K562 (cell line): Measurements from ENCODE around the gene GLRX2. TPM values are rescaled to one million over a fixed set of nuclear protein-coding genes. Genes with fewer than 3 reads are reported as not detected.
A peak's percentile ranks its signal among the peaks of the same experiment; 100 is the strongest.

Source experiments
- ATAC-seq: fragments of 200-7000 bp; cut with Tn5 transposase; 3 replicates; pipeline ENCODE4 v1.9.1; 2020; ENCODE audit warnings: moderate library complexity
- BruUV-seq: library from RNA; stranded (reverse); fragments of 400-500 nt; replicated peaks from 2 replicates; lab custom pipeline; 2021; lab: Mats Ljungman, UMichigan
- CTCF ChIA-PET: fragments of 300-600 bp; formaldehyde crosslinking; extraction: SDS; loops from one replicate; lab custom pipeline; 2021; ENCODE audit warnings: low intra/inter-chr PET ratio; lab: Yijun Ruan, JAX
- POLR2A ChIA-PET: fragments of 300-600, 350-650 bp; sonication (Branson Sonifier 250); formaldehyde crosslinking; extraction: SDS; loops from one replicate; lab custom pipeline; 2021; ENCODE audit warnings: antibody characterized with exemption, inconsistent platforms; lab: Yijun Ruan, JAX
- DNase-seq, 4 experiments: peaks; one replicate each; pipeline versions ENCODE4 v3.0.0 to v3.0.0-alpha.2; 2011 to 2018; ENCODE audit warnings: low spot score in 3 of 4, mixed read lengths in 3 of 4; ENCODE audit errors: extremely low read depth in 1 of 4
- FAIRE-seq: peaks from 2 replicates; lab custom pipeline; 2011; peaks lifted over from hg19 to GRCh38; lab: Jason Lieb, UNC
- H2AFZ ChIP-seq: 2 replicates; pipeline ENCODE4 v1.6.0; 2011; ENCODE audit warnings: low read depth, low read length, control low read depth, inconsistent platforms
- H3K27ac ChIP-seq: fragments of 200-600 bp; 3 replicates; pipeline ENCODE4 v1.8.0; 2011; ENCODE audit warnings: low read depth, mild to moderate bottlenecking, control low read depth, inconsistent platforms, low read length, moderate library complexity, mixed read lengths; ENCODE audit errors: extremely low read depth
- H3K27me3 ChIP-seq, 2 experiments: fragments of 300-600 bp in 1 of 2; 2 replicates in 1 of 2; 3 replicates in 1 of 2; pipeline versions ENCODE4 v1.6.0 to v1.8.0; 2011; ENCODE audit warnings: inconsistent platforms in 2 of 2, low read length in 2 of 2, mild to moderate bottlenecking in 1 of 2, mixed read lengths in 1 of 2, moderate library complexity in 1 of 2; ENCODE audit not compliant: control insufficient read depth in 2 of 2, insufficient read depth in 2 of 2
- H3K36me3 ChIP-seq: fragments of 300-600 bp; 3 replicates; pipeline ENCODE4 v1.8.0; 2011; ENCODE audit warnings: mild to moderate bottlenecking, low read length, inconsistent platforms; ENCODE audit not compliant: control insufficient read depth, insufficient read depth
- H3K4me1 ChIP-seq, 2 experiments: fragments of 200-600 bp in 1 of 2; replicated peaks in 1 of 2; 2 replicates in 1 of 2; 3 replicates in 1 of 2; pipeline versions ENCODE4 v1.5.1 to v1.8.0; 2011; ENCODE audit warnings: inconsistent platforms in 2 of 2, low read length in 2 of 2, mild to moderate bottlenecking in 1 of 2, mixed read lengths in 1 of 2, moderate library complexity in 1 of 2; ENCODE audit not compliant: control insufficient read depth in 2 of 2, insufficient read depth in 2 of 2
- H3K4me2 ChIP-seq: 2 replicates; pipeline ENCODE4 v1.6.1; 2011; ENCODE audit warnings: low read length, control low read depth, inconsistent platforms, mixed read lengths; ENCODE audit not compliant: insufficient read depth
- H3K4me3 ChIP-seq: fragments of 200-600 bp; sonication (generic), shearing (Covaris generic); 2 replicates; pipeline ENCODE4 v1.5.1; 2016; ENCODE audit warnings: control low read depth, inconsistent platforms
- H3K79me2 ChIP-seq: fragments of 200-600 bp; 3 replicates; pipeline ENCODE4 v1.8.0; 2011; ENCODE audit warnings: low read length, inconsistent platforms; ENCODE audit not compliant: control insufficient read depth, insufficient read depth
- H3K9ac ChIP-seq, 2 experiments: 2 replicates each; pipeline versions ENCODE4 v1.6.0 to v1.6.1; 2011; ENCODE audit warnings: low read depth in 2 of 2, low read length in 2 of 2, control low read depth in 1 of 2, inconsistent platforms in 1 of 2, mild to moderate bottlenecking in 1 of 2, mixed read lengths in 1 of 2; ENCODE audit not compliant: insufficient read depth in 1 of 2
- H3K9me1 ChIP-seq: one replicate; pipeline ENCODE4 v1.6.0; 2011; ENCODE audit warnings: inconsistent platforms, mild to moderate bottlenecking, low read length, moderate library complexity; ENCODE audit not compliant: control insufficient read depth, insufficient read depth
- H3K9me3 ChIP-seq: replicated peaks from 2 replicates; pipeline ENCODE4 v1.5.1; 2011; ENCODE audit warnings: low read depth, low read length, inconsistent platforms; ENCODE audit not compliant: control insufficient read depth, insufficient read depth
- H4K20me1 ChIP-seq: replicated peaks from 2 replicates; pipeline ENCODE4 v1.6.1; 2011; ENCODE audit warnings: low read length, inconsistent platforms, mixed read lengths; ENCODE audit not compliant: control insufficient read depth, insufficient read depth
- BCOR ChIP-seq: fragments of 450-650 bp; IDR thresholded peaks from 2 replicates; pipeline ENCODE4 v1.6.1; 2016
- CHD4 ChIP-seq: fragments of 200-600 bp; sonication (generic); IDR thresholded peaks from 3 replicates; pipeline ENCODE4 v1.6.1; 2012; ENCODE audit warnings: low read depth, mild to moderate bottlenecking, mixed read lengths, low read length, inconsistent platforms; ENCODE audit not compliant: insufficient read depth, insufficient replicate concordance, poor library complexity, severe bottlenecking
- FUS ChIP-seq: fragments of 200-400 bp; formaldehyde crosslinking; optimal IDR thresholded peaks from 2 replicates; pipeline ENCODE3; 2017; ENCODE audit warnings: low read depth, low read length
- HDAC3 ChIP-seq: fragments of 450-650 bp; IDR thresholded peaks from 2 replicates; pipeline ENCODE4 v1.6.1; 2018; ENCODE audit warnings: borderline replicate concordance, mild to moderate bottlenecking, moderate library complexity; ENCODE audit not compliant: partially characterized antibody
- HOXB6 ChIP-seq: fragments of 250-450 bp; sonication (Bioruptor Pico); IDR thresholded peaks from 2 replicates; pipeline ENCODE4 v1.5.1; 2022; ENCODE audit warnings: mild to moderate bottlenecking, borderline replicate concordance
- LARP7 ChIP-seq: fragments of 450-650 bp; IDR thresholded peaks from 2 replicates; pipeline ENCODE4 v1.6.1; 2016
- PHB2 ChIP-seq: fragments of 450-650 bp; IDR thresholded peaks from 2 replicates; pipeline ENCODE4 v1.6.1; 2017; ENCODE audit warnings: low read depth
- POLR2G ChIP-seq: fragments of 200-400 bp; formaldehyde crosslinking; IDR thresholded peaks from 2 replicates; pipeline ENCODE4 v1.6.1; 2017; ENCODE audit warnings: low read depth, mild to moderate bottlenecking, antibody characterized with exemption, low read length, moderate library complexity
- STAT5A ChIP-seq: IDR thresholded peaks from 2 replicates; pipeline ENCODE4 v1.6.1; 2012; ENCODE audit warnings: low read length, inconsistent platforms, borderline replicate concordance
- YY1 ChIP-seq, 3 experiments: IDR thresholded peaks; 2 replicates each; pipeline ENCODE4 v1.6.1; 2011; ENCODE audit warnings: low read length in 2 of 3, mild to moderate bottlenecking in 2 of 3, moderate library complexity in 2 of 3, borderline replicate concordance in 1 of 3, control low read depth in 1 of 3, low read depth in 1 of 3; ENCODE audit not compliant: insufficient read depth in 3 of 3, insufficient replicate concordance in 2 of 3, control insufficient read depth in 1 of 3, insufficient read length in 1 of 3; ENCODE audit errors: extremely low read depth in 1 of 3
- ZFP30 ChIP-seq: fragments of 250-450 bp; sonication (Bioruptor Pico); IDR thresholded peaks from 2 replicates; pipeline ENCODE4 v1.8.0; 2022; ENCODE audit warnings: moderate library complexity, mild to moderate bottlenecking, inconsistent platforms, borderline replicate concordance
- ZNF217 ChIP-seq: sonication (generic); formaldehyde crosslinking; IDR thresholded peaks from 2 replicates; pipeline ENCODE4 v1.8.0; 2022; ENCODE audit warnings: mild to moderate bottlenecking, missing genetic modification reagents
- ZNF239 ChIP-seq: fragments of 250-450 bp; sonication (Bioruptor Pico); IDR thresholded peaks from 2 replicates; pipeline ENCODE4 v1.4.0; 2020; ENCODE audit warnings: mild to moderate bottlenecking
- ZSCAN32 ChIP-seq: fragments of 450-650 bp; formaldehyde crosslinking; IDR thresholded peaks from 2 replicates; pipeline ENCODE4 v1.4.0; 2020; ENCODE audit warnings: mild to moderate bottlenecking, moderate library complexity
- WGBS: fragments of 100-300 bp; shearing (Covaris generic); methylation state at CpG from one replicate; pipeline ENCODE4 v1.1.6; 2016; ENCODE audit warnings: low coverage, mixed read lengths; ENCODE audit not compliant: insufficient coverage; ENCODE audit errors: missing lambda C conversion rate; 5-methylcytosine and 5-hydroxymethylcytosine counted together
- in situ Hi-C: fragments of 300-500 bp; cut with MboI; formaldehyde crosslinking; loops from 4 replicates; pipeline ENCODE4 v1.15.0; 2018; ENCODE audit warnings: inconsistent platforms, mixed read lengths
- intact Hi-C: fragments of 100-400 bp; cut with micrococcal nuclease; formaldehyde crosslinking; loops from 2 replicates; pipeline ENCODE4 v1.14.2; 2022
- polyA plus RNA-seq, 8 experiments: library from polyadenylated mRNA; depleted of rRNA in 4 of 8; stranded (reverse) in 5 of 8; unstranded in 3 of 8; fragments of >200 nt; fragmentation: Nextera tagmentation in 2 of 8; fragmentation: Illumina TruSeq in 1 of 8; extraction: Ambion mirVana in 2 of 8; extraction: Trizol in 1 of 8; gene quantifications; 2 replicates each; pipeline versions ENCODE4 v1.2.1 to v1.2.3, GENCODE V29; 2011 to 2014; ENCODE audit warnings: inconsistent platforms in 1 of 8, missing spikeins in 1 of 8
- total RNA-seq, 7 experiments: library from RNA; depleted of rRNA in 6 of 7; stranded (reverse); fragments of >200 nt in 6 of 7; fragmentation: Illumina TruSeq in 2 of 7; extraction: Trizol in 2 of 7; gene quantifications; 2 replicates each; pipeline versions ENCODE4 v1.2.1 to v1.2.3, GENCODE V29; 2011 to 2021; ENCODE audit warnings: low replicate concordance in 1 of 7
- TF ChIP-seq, protein P1 (sequence below): fragments of 250-450 bp; sonication (Bioruptor Pico); IDR thresholded peaks from 2 replicates; pipeline ENCODE4 v1.4.0; 2020

GLRX2 gene
- total and polyA plus RNA-seq, 9 of the 15 experiments (the other 6 are each of a cell fraction or from before 2014, with no cell fraction given), result 13.3 to 82.6 (median 55.1) TPM

DNA sequence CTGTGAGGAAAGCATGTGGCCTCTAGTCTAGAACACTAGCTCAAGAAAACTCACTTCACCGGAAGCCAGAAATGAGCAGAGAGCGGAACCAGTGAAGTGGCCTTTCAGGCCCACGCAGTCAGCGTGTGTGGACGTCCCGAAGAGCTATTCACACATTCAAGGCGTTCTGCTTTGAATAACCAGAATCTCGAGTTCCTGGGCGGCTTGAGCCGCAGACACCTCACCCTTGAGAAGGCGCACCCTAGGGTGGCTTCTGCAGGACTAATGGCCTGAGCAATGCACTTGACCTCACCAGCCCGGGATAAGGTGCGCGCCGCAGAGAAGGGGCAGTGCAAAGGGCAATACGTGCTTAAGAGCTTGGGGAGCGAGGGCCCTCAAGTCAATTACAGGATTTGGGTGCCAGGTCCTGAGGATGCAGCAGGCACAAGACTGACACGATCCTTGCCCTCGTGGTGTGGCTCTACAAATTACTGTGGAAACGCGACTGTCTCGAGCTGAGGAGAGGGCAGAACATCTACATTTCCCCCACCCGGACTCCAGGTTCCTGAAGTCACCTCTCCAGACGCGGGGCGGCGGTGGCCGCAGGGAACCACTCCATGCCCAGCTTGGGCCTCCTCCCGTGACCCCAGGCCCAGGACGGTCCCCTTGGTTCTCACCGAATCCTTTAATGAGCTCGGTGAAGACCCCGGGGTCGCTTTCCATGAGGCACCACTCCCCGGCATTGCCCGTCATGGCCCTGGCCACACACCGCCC is 46.5 kb downstream of the GLRX2 start:
- Histone ChIP-seq H3K4me1 (peaks cover 10 to 26% of the 10 kb centered on the region in 2 experiments; a peak in 4 of 5 replicates), H3K9me1 (peaks cover 3% of the 10 kb centered on the region), H3K4me2 (peak overlapping the region; percentile 100), H3K79me2 (peaks cover 98% of the 10 kb centered on the region), H2AFZ (peak overlapping the region; percentile 73), H3K27ac (peak overlapping the region; percentile 94), H3K36me3 (peaks cover 43% of the 10 kb centered on the region), H3K9me3 (no peaks in the 10 kb centered on the region), H3K27me3 (no peaks in the 10 kb centered on the region), H3K9ac (peak overlapping the region; percentile 96 to 98), H4K20me1 (peaks cover 11% of the 10 kb centered on the region), H3K4me3 (peak overlapping the region; percentile 81)
- in situ Hi-C loops (no loop called here), intact Hi-C loops (loop anchor here (1.0 kb wide), 2 partner anchors 46 to 63 kb away; no protein-coding TSS in a partner anchor)
- ATAC-seq (peak; percentile 48), DNase-seq (peak; percentile 51 to 84 (median 54)), FAIRE-seq (peak; percentile 76)
- under 1% methylated on average over 37 of the region's 37 CpGs for WGBS
- ChIA-PET POLR2A (interaction anchor here (0.5 to 3.2 kb wide), 27 partner anchors 8 to 248 kb away, joined by 3 to 26 read pairs (median 4); partner anchors contain the start of genes CDC73 and GLRX2), CTCF (no interaction called here)
- BruUV-seq, result TSS peak; percentile 60
- TF ChIP-seq PHB2, result no peak
- TF ChIP-seq, protein P1, sequence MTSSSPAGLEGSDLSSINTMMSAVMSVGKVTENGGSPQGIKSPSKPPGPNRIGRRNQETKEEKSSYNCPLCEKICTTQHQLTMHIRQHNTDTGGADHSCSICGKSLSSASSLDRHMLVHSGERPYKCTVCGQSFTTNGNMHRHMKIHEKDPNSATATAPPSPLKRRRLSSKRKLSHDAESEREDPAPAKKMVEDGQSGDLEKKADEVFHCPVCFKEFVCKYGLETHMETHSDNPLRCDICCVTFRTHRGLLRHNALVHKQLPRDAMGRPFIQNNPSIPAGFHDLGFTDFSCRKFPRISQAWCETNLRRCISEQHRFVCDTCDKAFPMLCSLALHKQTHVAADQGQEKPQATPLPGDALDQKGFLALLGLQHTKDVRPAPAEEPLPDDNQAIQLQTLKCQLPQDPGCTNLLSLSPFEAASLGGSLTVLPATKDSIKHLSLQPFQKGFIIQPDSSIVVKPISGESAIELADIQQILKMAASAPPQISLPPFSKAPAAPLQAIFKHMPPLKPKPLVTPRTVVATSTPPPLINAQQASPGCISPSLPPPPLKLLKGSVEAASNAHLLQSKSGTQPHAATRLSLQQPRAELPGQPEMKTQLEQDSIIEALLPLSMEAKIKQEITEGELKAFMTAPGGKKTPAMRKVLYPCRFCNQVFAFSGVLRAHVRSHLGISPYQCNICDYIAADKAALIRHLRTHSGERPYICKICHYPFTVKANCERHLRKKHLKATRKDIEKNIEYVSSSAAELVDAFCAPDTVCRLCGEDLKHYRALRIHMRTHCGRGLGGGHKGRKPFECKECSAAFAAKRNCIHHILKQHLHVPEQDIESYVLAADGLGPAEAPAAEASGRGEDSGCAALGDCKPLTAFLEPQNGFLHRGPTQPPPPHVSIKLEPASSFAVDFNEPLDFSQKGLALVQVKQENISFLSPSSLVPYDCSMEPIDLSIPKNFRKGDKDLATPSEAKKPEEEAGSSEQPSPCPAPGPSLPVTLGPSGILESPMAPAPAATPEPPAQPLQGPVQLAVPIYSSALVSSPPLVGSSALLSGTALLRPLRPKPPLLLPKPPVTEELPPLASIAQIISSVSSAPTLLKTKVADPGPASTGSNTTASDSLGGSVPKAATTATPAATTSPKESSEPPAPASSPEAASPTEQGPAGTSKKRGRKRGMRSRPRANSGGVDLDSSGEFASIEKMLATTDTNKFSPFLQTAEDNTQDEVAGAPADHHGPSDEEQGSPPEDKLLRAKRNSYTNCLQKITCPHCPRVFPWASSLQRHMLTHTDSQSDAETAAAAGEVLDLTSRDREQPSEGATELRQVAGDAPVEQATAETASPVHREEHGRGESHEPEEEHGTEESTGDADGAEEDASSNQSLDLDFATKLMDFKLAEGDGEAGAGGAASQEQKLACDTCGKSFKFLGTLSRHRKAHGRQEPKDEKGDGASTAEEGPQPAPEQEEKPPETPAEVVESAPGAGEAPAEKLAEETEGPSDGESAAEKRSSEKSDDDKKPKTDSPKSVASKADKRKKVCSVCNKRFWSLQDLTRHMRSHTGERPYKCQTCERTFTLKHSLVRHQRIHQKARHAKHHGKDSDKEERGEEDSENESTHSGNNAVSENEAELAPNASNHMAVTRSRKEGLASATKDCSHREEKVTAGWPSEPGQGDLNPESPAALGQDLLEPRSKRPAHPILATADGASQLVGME (CRISPR knock-in tag), result peak; percentile 67
- no peak for TF ChIP-seq BCOR
- TF ChIP-seq ZNF239, result no peak; the same call in 1 of the 2 replicates
- no peak for TF ChIP-seq ZFP30 (CRISPR knock-in tag)
- no peak for TF ChIP-seq ZNF217 (CRISPR knock-in tag)
- no peak for TF ChIP-seq STAT5A
- TF ChIP-seq POLR2G, result no peak
- peak in 2 of 3 experiments; percentile 17 to 51 for TF ChIP-seq YY1 (IDR thresholded peaks at IDR 0.05; ENCODE audit: borderline replicate concordance in 1 of 3, control insufficient read depth in 1 of 3, extremely low read depth in 1 of 3, insufficient read depth in 3 of 3, insufficient read length in 1 of 3, insufficient replicate concordance in 2 of 3, low read depth in 1 of 3, low read length in 2 of 3)
- 0 out of 2 replicates have a peak, but pooled peaks have one; percentile 46 for TF ChIP-seq LARP7
- no peak for TF ChIP-seq CHD4
- peak; percentile 63; the same call in 1 of the 2 replicates for TF ChIP-seq ZSCAN32 (CRISPR knock-in tag)
- TF ChIP-seq FUS, result no peak
- TF ChIP-seq HDAC3, result no peak
- 0 out of 2 replicates have a peak, but pooled peaks have one; percentile 8 for TF ChIP-seq HOXB6 (CRISPR knock-in tag)
